HS-27A (cell line): ENCODE data around the gene ZBTB4.
"Not testable (repeated sequence)": the region's sequence is repeated elsewhere in the genome, so short reads cannot be mapped to it uniquely, and the experiment has no call there.

Experiments
- DNase-seq: peaks from one replicate; pipeline ENCODE4 v3.0.0-alpha.2; 2012; ENCODE audit warnings: low read depth, missing footprints

The ZBTB4 gene

DNA sequence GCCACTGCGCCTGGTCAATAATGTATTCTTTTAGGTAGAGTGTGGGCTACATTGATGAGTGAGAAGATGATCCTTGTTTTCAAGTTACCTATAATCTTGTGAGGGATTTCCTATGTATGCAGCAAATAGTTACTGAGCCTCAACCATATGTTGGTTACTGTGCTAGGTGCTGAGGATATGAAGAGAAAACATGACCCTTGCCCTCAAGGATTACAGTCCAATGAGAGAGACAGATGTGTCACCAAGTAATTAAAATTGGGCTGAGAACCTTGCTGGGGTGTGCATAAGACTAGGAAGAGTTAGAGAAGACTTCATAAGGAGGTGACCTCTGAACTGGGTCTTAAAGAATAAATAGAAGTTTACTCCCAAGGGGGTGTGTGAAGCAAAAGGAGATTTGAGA lies 12.2 kb upstream of the ZBTB4 start:
- no peak for DNase-seq

DNA sequence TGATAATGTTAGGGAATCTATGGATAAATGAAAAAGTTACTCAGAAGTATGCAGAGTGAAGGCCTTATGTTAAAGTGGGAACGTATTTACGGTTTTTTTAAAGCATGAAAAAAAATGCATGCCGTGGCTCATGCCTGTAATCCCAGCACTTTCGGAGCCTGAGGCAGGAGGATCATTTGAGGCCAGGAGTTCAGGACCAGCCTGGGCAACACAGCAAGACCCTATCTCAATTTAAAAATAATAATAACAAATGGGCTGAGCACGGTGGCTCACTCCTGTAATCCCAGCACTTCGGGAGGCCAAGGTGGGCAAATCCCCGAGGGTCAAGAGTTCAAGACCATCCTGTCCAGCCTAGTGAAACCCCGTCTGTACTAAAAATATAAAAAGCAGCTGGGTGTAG lies 10.7 kb upstream of the ZBTB4 start:
- no peak for DNase-seq

GRCh38 chr17:7486181-7486580 lies 6.8 kb upstream of the ZBTB4 start:
- DNase-seq, result no peak

DNA sequence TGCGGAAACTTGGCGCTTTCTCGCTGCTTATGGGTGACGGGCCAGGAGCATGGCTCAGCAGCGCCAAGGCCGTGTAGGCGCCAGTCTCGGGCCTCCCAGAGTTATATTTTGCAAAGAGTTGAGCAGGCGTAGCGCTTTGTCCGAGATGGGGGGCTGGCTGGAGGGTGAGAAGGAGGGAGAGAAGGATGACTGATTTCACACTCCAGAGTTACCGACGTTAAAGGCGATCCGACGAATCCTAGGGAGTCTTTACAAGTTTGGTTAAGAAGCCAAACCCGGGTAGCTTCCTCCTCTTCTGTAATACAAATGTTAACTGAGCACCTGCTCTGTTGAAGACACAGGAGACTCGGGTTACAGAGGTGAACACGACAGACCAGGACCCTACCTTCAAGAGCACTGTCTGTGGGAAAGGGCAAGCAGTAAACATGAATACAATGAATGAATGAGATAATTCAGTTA lies 5.5 kb upstream of the ZBTB4 start:
- DNase-seq, result no peak

GRCh38 chr17:7484067-7484918 lies 4.9 kb upstream of the ZBTB4 start, which contains the start of gene POLR2A:
POLR2A (plus strand) TSS chr17:7484366.
- peak; percentile 83 for DNase-seq

GRCh38 chr17:7483255-7484066 lies 4.0 kb upstream of the ZBTB4 start:
- DNase-seq, result peak; percentile 33

DNA sequence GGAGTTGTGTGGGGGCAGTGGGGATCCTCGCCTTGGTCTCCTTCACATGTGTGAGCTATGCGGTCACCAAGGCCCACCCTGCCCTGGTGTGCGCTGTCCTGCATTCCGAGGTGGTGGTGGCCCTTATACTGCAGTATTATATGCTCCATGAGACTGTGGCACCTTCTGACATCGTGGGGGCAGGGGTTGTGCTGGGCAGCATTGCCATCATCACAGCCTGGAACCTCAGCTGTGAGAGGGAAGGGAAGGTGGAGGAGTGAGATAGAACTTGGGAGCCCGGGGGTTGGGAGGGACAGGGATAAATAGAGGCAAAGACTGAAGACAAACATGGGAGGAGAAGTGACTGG lies 3.3 kb upstream of the ZBTB4 start:
- DNase-seq, result not testable (repeated sequence)

DNA sequence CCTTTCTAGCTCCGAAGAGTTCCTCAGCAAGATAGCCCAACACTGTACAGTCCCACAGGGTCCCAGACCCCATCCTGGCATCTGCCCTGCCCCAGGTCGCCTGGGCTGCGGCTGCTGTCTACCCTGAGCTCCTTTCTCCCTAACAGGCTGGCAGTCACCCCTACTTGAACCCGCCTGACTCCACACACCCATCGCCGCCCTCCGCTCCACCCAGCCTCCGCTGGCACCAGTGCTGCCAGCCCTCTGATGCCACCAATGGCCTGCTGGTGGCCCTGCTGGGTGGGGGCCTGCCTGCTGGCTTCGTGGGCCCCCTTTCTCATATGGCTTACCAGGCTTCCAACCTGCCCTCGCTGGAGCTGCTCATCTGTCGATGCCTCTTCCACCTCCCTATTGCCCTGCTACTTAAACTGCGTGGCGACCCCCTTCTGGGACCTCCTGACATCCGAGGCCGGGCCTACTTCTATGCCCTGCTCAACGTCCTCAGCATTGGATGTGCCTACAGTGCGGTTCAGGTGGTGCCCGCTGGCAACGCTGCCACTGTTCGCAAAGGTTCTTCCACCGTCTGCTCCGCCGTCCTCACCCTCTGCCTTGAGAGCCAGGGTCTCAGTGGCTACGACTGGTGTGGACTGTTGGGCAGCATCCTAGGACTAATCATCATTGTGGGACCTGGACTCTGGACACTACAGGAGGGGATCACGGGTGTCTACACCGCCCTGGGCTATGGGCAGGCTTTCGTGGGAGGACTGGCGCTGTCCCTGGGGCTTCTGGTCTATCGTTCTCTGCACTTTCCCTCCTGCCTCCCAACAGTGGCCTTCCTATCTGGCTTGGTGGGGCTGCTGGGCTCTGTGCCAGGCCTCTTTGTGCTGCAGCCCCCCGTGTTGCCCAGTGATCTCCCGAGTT lies 2.7 kb upstream of the ZBTB4 start:
- DNase-seq, result not testable (repeated sequence)

- DNase-seq, result not testable (repeated sequence)
These were observed 1.8 kb upstream of the ZBTB4 start, which contains the start of gene SLC35G6 for GRCh38 chr17:7481275-7481674. SLC35G6 (plus strand) TSS chr17:7481446; CDS start chr17:7481517, 71 bp downstream.

DNA sequence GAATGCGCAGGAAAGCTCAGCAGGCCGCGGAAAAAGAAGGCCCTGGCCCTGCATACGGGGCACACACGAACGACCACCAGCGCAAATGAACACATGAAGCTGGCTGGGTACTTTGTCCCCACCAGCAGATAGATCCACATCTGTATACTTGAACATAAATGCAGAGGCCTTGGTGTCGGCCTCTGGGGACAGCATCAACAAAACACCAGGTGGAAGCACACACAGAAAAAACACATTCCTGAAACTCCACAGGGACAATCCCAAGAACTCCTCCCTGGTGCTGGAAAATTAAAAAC lies 606 bp upstream of the ZBTB4 start:
- DNase-seq, result no peak

DNA sequence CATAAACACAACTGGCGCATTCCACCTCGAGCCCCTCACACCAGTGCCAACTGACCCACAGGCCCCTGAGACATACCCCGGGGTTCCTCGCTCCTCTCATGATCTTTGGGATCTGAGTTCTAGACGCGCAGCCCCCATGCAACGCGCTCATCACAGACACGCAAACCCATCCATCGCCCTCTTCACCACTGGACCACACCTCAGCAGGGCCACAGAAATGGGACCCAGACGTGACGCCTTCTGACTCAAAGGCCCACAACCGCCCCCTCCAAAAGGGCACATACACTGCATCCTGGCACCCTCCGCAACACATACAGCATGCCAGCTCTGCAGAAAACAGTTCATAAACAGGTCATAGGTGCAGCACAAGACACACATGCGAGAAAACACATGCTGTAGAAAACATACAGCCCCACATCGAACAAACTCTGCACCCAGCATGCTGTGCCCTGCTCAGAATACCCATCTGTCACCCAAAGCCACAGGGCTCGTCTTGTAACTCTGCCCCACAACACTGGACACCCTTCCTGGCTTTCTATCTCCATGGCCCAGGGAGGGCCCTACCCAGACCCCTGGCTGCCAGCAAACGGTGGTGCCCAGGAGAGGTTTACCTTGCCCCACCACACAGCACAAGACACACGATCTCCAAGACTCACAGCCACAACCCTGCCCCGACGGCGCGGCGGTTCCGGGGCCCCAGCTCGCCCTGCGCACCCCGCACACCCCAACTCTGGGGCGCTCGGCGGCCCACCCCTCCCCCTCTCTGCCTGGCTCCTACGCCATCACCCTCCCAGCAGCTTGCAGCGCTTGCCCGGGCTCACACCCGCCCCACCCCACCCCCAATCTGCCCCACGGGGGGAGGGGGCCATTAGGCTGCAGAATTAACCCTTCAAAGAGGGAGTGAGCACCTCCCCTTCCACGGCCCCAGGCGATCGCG lies 887 bp downstream of the ZBTB4 start:
- DNase-seq, result no peak

GRCh38 chr17:7477392-7478275 lies 1.8 kb downstream of the ZBTB4 start:
- DNase-seq, result no peak

DNA sequence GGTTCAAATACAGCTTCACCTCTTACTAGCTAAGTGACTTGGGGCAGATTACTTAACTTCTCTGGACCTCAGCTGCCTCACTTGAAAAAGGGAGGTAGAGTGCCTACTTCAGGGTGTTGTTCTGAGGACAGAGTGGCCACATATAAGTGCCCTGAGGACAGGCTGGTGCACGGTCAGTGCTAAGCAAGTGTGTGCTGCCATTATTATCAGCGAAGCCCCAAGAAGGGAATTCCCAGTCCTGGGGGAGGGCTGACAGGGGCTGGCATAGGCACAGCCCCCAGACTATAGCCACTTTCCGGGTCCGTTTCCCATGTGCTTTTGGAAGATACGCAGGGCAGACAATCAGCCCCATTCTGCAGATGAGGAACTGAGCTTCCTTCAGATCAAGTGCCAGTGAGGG lies 2.5 kb downstream of the ZBTB4 start:
- DNase-seq, result no peak

DNA sequence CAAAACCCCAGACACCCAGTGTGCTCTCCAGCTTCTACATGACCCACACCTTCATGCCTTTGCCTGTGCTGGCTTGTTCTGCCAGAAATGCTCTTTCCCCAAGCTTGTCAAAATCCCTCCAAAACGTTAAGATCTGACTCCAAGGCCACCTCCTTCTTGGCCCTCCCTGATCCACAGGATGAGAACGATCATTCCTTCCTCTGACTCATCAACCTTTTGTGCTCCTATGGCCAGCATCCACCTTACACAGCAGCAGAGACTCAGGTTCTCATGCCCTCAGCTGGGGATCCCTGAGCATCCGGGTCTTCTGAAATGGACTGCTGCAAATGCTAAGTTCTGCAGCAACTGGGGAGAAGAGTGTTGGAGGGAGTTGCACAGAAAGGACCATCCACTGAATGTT lies 2.9 kb downstream of the ZBTB4 start:
- DNase-seq, result no peak

GRCh38 chr17:7475764-7476422 lies 3.5 kb downstream of the ZBTB4 start:
- DNase-seq, result no peak

DNA sequence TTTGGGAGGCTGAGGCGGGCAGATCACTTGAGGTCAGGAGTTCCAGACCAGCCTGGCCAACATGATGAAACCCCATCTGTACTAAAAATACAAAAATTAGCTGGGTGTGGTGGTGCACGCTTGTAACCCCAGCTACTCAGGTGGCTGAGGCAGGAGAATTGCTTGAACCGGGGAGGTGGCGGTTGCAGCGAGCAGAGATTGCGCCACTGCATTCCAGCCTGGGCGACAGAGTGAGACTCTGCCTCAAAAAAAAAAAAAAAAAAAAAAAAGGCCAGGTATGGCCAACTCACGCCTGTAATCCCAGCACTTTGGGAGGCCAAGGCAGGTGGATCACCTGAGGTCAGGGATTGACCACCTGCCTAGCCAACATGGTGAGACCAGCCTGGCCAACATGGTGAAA lies 4.7 kb downstream of the ZBTB4 start:
- DNase-seq, result not testable (repeated sequence)

DNA sequence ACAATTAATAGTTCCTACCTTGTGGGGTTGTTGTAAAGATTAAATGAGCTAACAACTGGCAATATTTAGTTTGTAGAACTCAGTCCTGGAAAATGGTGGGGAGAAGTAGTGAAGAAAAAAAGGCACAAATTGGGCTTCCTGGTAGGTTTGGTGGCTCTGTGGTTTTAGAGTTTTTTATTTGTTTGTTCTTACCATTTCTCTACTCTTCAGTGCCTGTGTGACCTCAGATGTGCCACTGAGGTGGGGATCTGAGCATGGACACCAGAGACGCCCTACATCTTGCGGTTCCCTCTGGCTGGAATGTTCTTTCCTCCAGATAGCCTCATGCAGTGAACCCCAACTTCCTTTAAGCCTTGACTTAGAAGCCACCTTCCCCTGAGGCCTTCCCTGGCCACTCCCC lies 7.7 kb downstream of the ZBTB4 start:
- DNase-seq, result no peak

GRCh38 chr17:7470457-7470973 lies 8.9 kb downstream of the ZBTB4 start:
- DNase-seq, result not testable (repeated sequence)

- not testable (repeated sequence) for DNase-seq
These were observed 9.6 kb downstream of the ZBTB4 start for GRCh38 chr17:7469843-7470242.
